ENCODE results near the gene RIPOR2.

- TF ChIP-seq CTCF (IDR thresholded peaks at IDR 0.05 in 4 of 5, conservative IDR thresholded peaks at IDR 0.05 in 1 of 5) (no peak), POLR2A (IDR thresholded peaks at IDR 0.05) (no peak)
Measured at GRCh38 chr6:24833711-24834386, 101.9 kb downstream of the RIPOR2 start.
